H1 (cell line): ENCODE measurements around the gene CDK19. TPM values are rescaled to one million over a fixed set of nuclear protein-coding genes. Genes with fewer than 3 reads are reported as not detected.

Experiments used
- CTCF ChIA-PET: fragments of 300-600 bp; sonication (Branson Sonifier 250); formaldehyde crosslinking; loops from one replicate; lab custom pipeline; 2021; ENCODE audit not compliant: partially characterized antibody; lab: Charles Lee
- POLR2A ChIA-PET: fragments of 300-600 bp; sonication (Branson Sonifier 250); formaldehyde crosslinking; loops from one replicate; lab custom pipeline; 2021; ENCODE audit warnings: inconsistent platforms; ENCODE audit not compliant: partially characterized antibody; lab: Charles Lee
- DNase-seq, 2 experiments: peaks; one replicate each; pipeline versions ENCODE4 v3.0.0 to v3.0.0-alpha.2; 2010 to 2022; ENCODE audit warnings: low spot score in 2 of 2, low read depth in 1 of 2, mixed read lengths in 1 of 2
- FAIRE-seq: peaks from 2 replicates; lab custom pipeline; 2011; peaks lifted over from hg19 to GRCh38; lab: Jason Lieb, UNC
- H2AFZ ChIP-seq: 2 replicates; pipeline ENCODE4 v1.8.1; 2012; ENCODE audit warnings: low read length, inconsistent platforms
- H2AK5ac ChIP-seq: 2 replicates; pipeline ENCODE4 v1.6.1; 2013; ENCODE audit warnings: low read depth, low read length
- H2BK120ac ChIP-seq: replicated peaks from 2 replicates; pipeline ENCODE3; 2013; ENCODE audit warnings: low read depth, low read length, inconsistent platforms
- H2BK12ac ChIP-seq: 2 replicates; pipeline ENCODE4 v1.6.1; 2013; ENCODE audit warnings: low read depth, low read length
- H2BK15ac ChIP-seq: 2 replicates; pipeline ENCODE4 v1.6.1; 2013; ENCODE audit warnings: low read length
- H2BK20ac ChIP-seq: 2 replicates; pipeline ENCODE4 v1.6.1; 2013; ENCODE audit warnings: low read length
- H2BK5ac ChIP-seq: 2 replicates; pipeline ENCODE4 v1.6.1; 2013; ENCODE audit warnings: low read depth, low read length
- H3K14ac ChIP-seq: 2 replicates; pipeline ENCODE4 v1.6.1; 2013; ENCODE audit warnings: inconsistent platforms; ENCODE audit not compliant: insufficient read length
- H3K18ac ChIP-seq: 2 replicates; pipeline ENCODE4 v1.6.1; 2013; ENCODE audit warnings: low read length; ENCODE audit errors: extremely low read depth
- H3K23ac ChIP-seq: 2 replicates; pipeline ENCODE4 v1.6.1; 2013; ENCODE audit warnings: inconsistent platforms; ENCODE audit not compliant: insufficient read length
- H3K23me2 ChIP-seq: 2 replicates; pipeline ENCODE4 v1.6.1; 2013; ENCODE audit warnings: low read depth, low read length
- H3K27ac ChIP-seq: 2 replicates; pipeline ENCODE4 v1.6.1; 2011; ENCODE audit warnings: low read depth, low read length, inconsistent platforms
- H3K27me3 ChIP-seq, 4 experiments: replicated peaks in 1 of 4; 1 replicate in 1 of 4; 2 replicates in 3 of 4; pipeline versions ENCODE4 v1.6.1 to v1.8.1; 2011 to 2013; ENCODE audit warnings: low read length in 3 of 4, mild to moderate bottlenecking in 3 of 4, inconsistent platforms in 2 of 4, mixed read lengths in 2 of 4, moderate library complexity in 1 of 4; ENCODE audit not compliant: control insufficient read depth in 3 of 4, insufficient read depth in 3 of 4; ENCODE audit errors: extremely low read depth in 1 of 4
- H3K36me3 ChIP-seq, 4 experiments: 2 replicates each; pipeline versions ENCODE4 v1.6.1 to v1.8.1; 2011 to 2013; ENCODE audit warnings: mild to moderate bottlenecking in 4 of 4, low read length in 3 of 4, moderate library complexity in 2 of 4, control low read depth in 1 of 4, inconsistent platforms in 1 of 4; ENCODE audit not compliant: insufficient read depth in 4 of 4, control insufficient read depth in 2 of 4
- H3K4ac ChIP-seq: replicated peaks from 2 replicates; pipeline ENCODE3; 2013; ENCODE audit warnings: low read length, low read depth, mixed read lengths, inconsistent platforms; ENCODE audit not compliant: insufficient read length
- H3K4me1 ChIP-seq, 4 experiments: replicated peaks in 1 of 4; 1 replicate in 1 of 4; 2 replicates in 3 of 4; pipeline versions ENCODE4 v1.6.1 to v1.8.1; 2011 to 2013; ENCODE audit warnings: low read length in 3 of 4, inconsistent platforms in 2 of 4, mixed read lengths in 1 of 4; ENCODE audit not compliant: insufficient read depth in 4 of 4, control insufficient read depth in 3 of 4
- H3K4me2 ChIP-seq, 2 experiments: 2 replicates each; pipeline versions ENCODE4 v1.6.1 to v1.8.1; 2011 to 2013; ENCODE audit warnings: low read depth in 2 of 2, low read length in 2 of 2, control low read depth in 1 of 2, inconsistent platforms in 1 of 2, mild to moderate bottlenecking in 1 of 2; ENCODE audit not compliant: insufficient read depth in 1 of 2
- H3K4me3 ChIP-seq, 4 experiments: fragments of 200-600, 300-600 bp in 1 of 4; sonication (generic), shearing (Covaris generic), sonication (Bioruptor Twin) in 1 of 4; 2 replicates each; pipeline versions ENCODE4 v1.5.1 to v1.8.1; 2011 to 2016; ENCODE audit warnings: low read length in 4 of 4, low read depth in 3 of 4, control low read depth in 2 of 4, inconsistent platforms in 2 of 4, mild to moderate bottlenecking in 2 of 4, mixed read lengths in 1 of 4, moderate library complexity in 1 of 4; ENCODE audit not compliant: insufficient read depth in 2 of 4; ENCODE audit errors: extremely low read depth in 1 of 4
- H3K56ac ChIP-seq: replicated peaks from 2 replicates; pipeline ENCODE3; 2013; ENCODE audit warnings: low read depth, mild to moderate bottlenecking, mixed read lengths, low read length, inconsistent platforms; ENCODE audit not compliant: insufficient read length
- H3K79me1 ChIP-seq: 2 replicates; pipeline ENCODE4 v1.6.1; 2013; ENCODE audit warnings: low read depth, low read length, control low read depth
- H3K79me2 ChIP-seq, 2 experiments: 2 replicates each; pipeline versions ENCODE4 v1.6.1 to v1.8.1; 2012 to 2013; ENCODE audit warnings: low read length in 2 of 2, mild to moderate bottlenecking in 2 of 2, inconsistent platforms in 1 of 2; ENCODE audit not compliant: insufficient read depth in 2 of 2, control insufficient read depth in 1 of 2
- H3K9ac ChIP-seq, 4 experiments: replicated peaks in 1 of 4; 1 replicate in 1 of 4; 2 replicates in 3 of 4; pipeline versions ENCODE4 v1.6.1 to v1.8.1; 2011 to 2013; ENCODE audit warnings: low read depth in 3 of 4, low read length in 3 of 4, control low read depth in 2 of 4, mild to moderate bottlenecking in 2 of 4, moderate library complexity in 2 of 4, inconsistent platforms in 1 of 4; ENCODE audit errors: extremely low read depth in 1 of 4
- H3K9me3 ChIP-seq, 2 experiments: 2 replicates each; pipeline versions ENCODE4 v1.6.1 to v1.8.1; 2012 to 2013; ENCODE audit warnings: mild to moderate bottlenecking in 2 of 2, moderate library complexity in 2 of 2, control low read depth in 1 of 2, inconsistent platforms in 1 of 2, low read depth in 1 of 2, low read length in 1 of 2, mixed read lengths in 1 of 2; ENCODE audit not compliant: insufficient read depth in 2 of 2
- H4K20me1 ChIP-seq, 2 experiments: replicated peaks in 1 of 2; 2 replicates each; pipeline versions ENCODE3 to v1.8.1; 2011 to 2013; ENCODE audit warnings: inconsistent platforms in 2 of 2, low read length in 2 of 2, mild to moderate bottlenecking in 1 of 2; ENCODE audit not compliant: insufficient read depth in 2 of 2, control insufficient read depth in 1 of 2
- H4K5ac ChIP-seq: 2 replicates; pipeline ENCODE4 v1.6.1; 2013; ENCODE audit warnings: low read length, low read depth, mixed read lengths, inconsistent platforms; ENCODE audit not compliant: insufficient read length
- H4K8ac ChIP-seq: 2 replicates; pipeline ENCODE4 v1.8.0; 2013; ENCODE audit warnings: mild to moderate bottlenecking, moderate library complexity, low read length, inconsistent platforms; ENCODE audit not compliant: insufficient read depth; ENCODE audit errors: extremely low read depth
- H4K91ac ChIP-seq: replicated peaks from 2 replicates; pipeline ENCODE3; 2013; ENCODE audit warnings: low read length, mixed read lengths, inconsistent platforms; ENCODE audit not compliant: insufficient read length
- CBX8 ChIP-seq: fragments of 300-800, 300-1000 bp; sonication (generic); IDR thresholded peaks from 2 replicates; pipeline ENCODE4 v1.7.1; 2016; ENCODE audit warnings: low read depth, low read length, borderline replicate concordance
- CTBP2 ChIP-seq: IDR thresholded peaks from 2 replicates; pipeline ENCODE4 v1.7.0; 2011; ENCODE audit warnings: borderline replicate concordance, mild to moderate bottlenecking, moderate library complexity, mixed read lengths, low read length; ENCODE audit not compliant: insufficient read depth, insufficient read length
- GABPA ChIP-seq: IDR thresholded peaks from 2 replicates; pipeline ENCODE4 v1.6.1; 2011; ENCODE audit warnings: mild to moderate bottlenecking, low read length, moderate library complexity, borderline replicate concordance; ENCODE audit not compliant: insufficient read depth
- RXRA ChIP-seq: IDR thresholded peaks from 2 replicates; pipeline ENCODE4 v1.6.1; 2011; ENCODE audit warnings: low read depth, mild to moderate bottlenecking, low read length, moderate library complexity; ENCODE audit not compliant: insufficient read depth
- SAP30 ChIP-seq: fragments of 300-600 bp; sonication (generic); IDR thresholded peaks from 2 replicates; pipeline ENCODE4 v1.7.1; 2012; ENCODE audit warnings: low read length, moderate library complexity, mild to moderate bottlenecking, inconsistent platforms; ENCODE audit not compliant: insufficient read depth, insufficient replicate concordance
- SIN3A ChIP-seq, 2 experiments: IDR thresholded peaks in 1 of 2; conservative IDR thresholded peaks in 1 of 2; 2 replicates each; pipeline ENCODE4 v1.6.1; 2011 to 2012; ENCODE audit warnings: low read length in 2 of 2, improper control_type of control experiment in 1 of 2, low read depth in 1 of 2, mild to moderate bottlenecking in 1 of 2
- TAF7 ChIP-seq: optimal IDR thresholded peaks from 2 replicates; pipeline ENCODE3; 2011; ENCODE audit warnings: low read depth, mild to moderate bottlenecking, inconsistent platforms, low read length, moderate library complexity, borderline replicate concordance
- WGBS, 2 experiments: shearing (Covaris generic) in 1 of 2; methylation state at CpG; one replicate each; pipeline versions ENCODE4 v1.1.6 to v1.1.7; 2013 to 2015; ENCODE audit warnings: low lambda C conversion rate in 2 of 2, mixed read lengths in 2 of 2, inconsistent platforms in 1 of 2, low coverage in 1 of 2, missing lambda C conversion rate in 1 of 2; ENCODE audit not compliant: insufficient replicate concordance in 2 of 2, insufficient coverage in 1 of 2, insufficient read length in 1 of 2; ENCODE audit errors: extremely low coverage in 1 of 2, missing lambda C conversion rate in 1 of 2; 5-methylcytosine and 5-hydroxymethylcytosine counted together
- polyA plus RNA-seq, 7 experiments: library from polyadenylated mRNA; depleted of rRNA in 3 of 7; stranded (reverse) in 5 of 7; unstranded in 2 of 7; fragments of >200 nt in 5 of 7; fragments of 200-250 nt in 2 of 7; gene quantifications; 1 replicate in 5 of 7; 2 replicates in 1 of 7; 4 replicates in 1 of 7; pipeline versions ENCODE4 v1.2.1 to v1.2.3, GENCODE V29; 2011 to 2013; ENCODE audit warnings: missing spikeins in 2 of 7, mixed read lengths in 2 of 7
- total RNA-seq: library from RNA; stranded (reverse); fragmentation: NEBNext Ultra II Directional; extraction: Animal tissue kit (Norgen Biotek cat#: 25700); gene quantifications from 2 replicates; pipeline ENCODE4 v1.2.1, GENCODE V29; 2021
- TF ChIP-seq, protein P1 (sequence below): IDR thresholded peaks from 2 replicates; pipeline ENCODE4 v1.6.1; 2012; ENCODE audit warnings: inconsistent platforms
- TF ChIP-seq, protein P2 (sequence below): IDR thresholded peaks from 2 replicates; pipeline ENCODE4 v1.6.1; 2012; ENCODE audit warnings: low read length, inconsistent platforms

Gene CDK19
- total and polyA plus RNA-seq, 2 of the 8 experiments (the other 6 are each of a cell fraction or from before 2014, with no cell fraction given), result 4.9 to 12.6 TPM

GRCh38 chr6:110619275-110619908, 195.9 kb downstream of the CDK19 start:
- no peak overlapping the region for H4K91ac ChIP-seq
- CTCF ChIA-PET, result interaction anchor here (0.6 to 2.8 kb wide), 27 partner anchors 9 to 409 kb away, joined by 3 to 11 read pairs (median 4); no protein-coding TSS in a partner anchor
- H4K8ac ChIP-seq, result no peak overlapping the region
- no peak overlapping the region for H2BK5ac ChIP-seq
- H3K23me2 ChIP-seq, result no peaks in the 10 kb centered on the region
- H3K18ac ChIP-seq, result no peak overlapping the region
- DNase-seq, result no peak
- POLR2A ChIA-PET, result interaction anchor here (1.0 to 1.5 kb wide), 2 partner anchors 255 to 284 kb away, joined by 3 to 5 read pairs; partner anchors contain the start of gene AMD1
- H3K14ac ChIP-seq, result no peak overlapping the region
- H3K4me3 ChIP-seq, result no peak overlapping the region
- no peak overlapping the region for H2BK120ac ChIP-seq
- no peak overlapping the region for H3K4me2 ChIP-seq
- H2BK12ac ChIP-seq, result no peak overlapping the region
- H3K23ac ChIP-seq, result no peak overlapping the region
- FAIRE-seq, result no peak
- H3K56ac ChIP-seq, result no peak overlapping the region
- no peaks in the 10 kb centered on the region for H4K20me1 ChIP-seq
- no peak overlapping the region for H3K9ac ChIP-seq
- peaks cover 0 to 3% (median 1%) of the 10 kb centered on the region in 4 experiments; a peak in 4 of 7 replicates for H3K4me1 ChIP-seq
- no peak overlapping the region for H2AK5ac ChIP-seq
- no peaks in the 10 kb centered on the region for H3K79me1 ChIP-seq
- H2BK15ac ChIP-seq, result no peak overlapping the region
- H3K4ac ChIP-seq, result no peak overlapping the region
- no peak overlapping the region for H3K27ac ChIP-seq
- no peak overlapping the region for H2BK20ac ChIP-seq
- no peaks in the 10 kb centered on the region for H3K9me3 ChIP-seq
- H4K5ac ChIP-seq, result no peak overlapping the region
- H3K36me3 ChIP-seq, result peaks cover 4 to 13% (median 6%) of the 10 kb centered on the region in 4 experiments; a peak in 6 of 8 replicates
- no peaks in the 10 kb centered on the region for H3K27me3 ChIP-seq
- H3K79me2 ChIP-seq, result no peaks in the 10 kb centered on the region
- no peak overlapping the region for H2AFZ ChIP-seq
- WGBS, 2 experiments, result 83% methylated on average over 2 of the region's 2 CpGs; no CpG with 5 or more reads in 1 of the 2 experiments
- no peak for TF ChIP-seq RXRA
- no peak for TF ChIP-seq TAF7
- no peak for TF ChIP-seq SIN3A (conservative IDR thresholded peaks at IDR 0.05 in 1 of 2, IDR thresholded peaks at IDR 0.05 in 1 of 2; ENCODE audit: low read depth in 1 of 2, low read length in 2 of 2)
- no peak for TF ChIP-seq CTBP2
- TF ChIP-seq CBX8, result no peak
- TF ChIP-seq, protein P1, sequence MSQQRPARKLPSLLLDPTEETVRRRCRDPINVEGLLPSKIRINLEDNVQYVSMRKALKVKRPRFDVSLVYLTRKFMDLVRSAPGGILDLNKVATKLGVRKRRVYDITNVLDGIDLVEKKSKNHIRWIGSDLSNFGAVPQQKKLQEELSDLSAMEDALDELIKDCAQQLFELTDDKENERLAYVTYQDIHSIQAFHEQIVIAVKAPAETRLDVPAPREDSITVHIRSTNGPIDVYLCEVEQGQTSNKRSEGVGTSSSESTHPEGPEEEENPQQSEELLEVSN, result no peak
- TF ChIP-seq, protein P2, sequence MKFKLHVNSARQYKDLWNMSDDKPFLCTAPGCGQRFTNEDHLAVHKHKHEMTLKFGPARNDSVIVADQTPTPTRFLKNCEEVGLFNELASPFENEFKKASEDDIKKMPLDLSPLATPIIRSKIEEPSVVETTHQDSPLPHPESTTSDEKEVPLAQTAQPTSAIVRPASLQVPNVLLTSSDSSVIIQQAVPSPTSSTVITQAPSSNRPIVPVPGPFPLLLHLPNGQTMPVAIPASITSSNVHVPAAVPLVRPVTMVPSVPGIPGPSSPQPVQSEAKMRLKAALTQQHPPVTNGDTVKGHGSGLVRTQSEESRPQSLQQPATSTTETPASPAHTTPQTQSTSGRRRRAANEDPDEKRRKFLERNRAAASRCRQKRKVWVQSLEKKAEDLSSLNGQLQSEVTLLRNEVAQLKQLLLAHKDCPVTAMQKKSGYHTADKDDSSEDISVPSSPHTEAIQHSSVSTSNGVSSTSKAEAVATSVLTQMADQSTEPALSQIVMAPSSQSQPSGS, result no peak
- no peak for TF ChIP-seq SAP30
- TF ChIP-seq GABPA, result no peak
